Keratinocyte (primary cell): ENCODE results near the gene LINGO1. TPM values are rescaled to one million over a fixed set of nuclear protein-coding genes. Genes with fewer than 3 reads are reported as not detected.

Experiments used
- DNase-seq: peaks from one replicate; pipeline ENCODE4 v3.0.0-alpha.2; 2011; ENCODE audit warnings: low read depth, missing footprints, low spot score
- FAIRE-seq: peaks from 2 replicates; lab custom pipeline; 2011; peaks lifted over from hg19 to GRCh38; lab: Jason Lieb, UNC
- H2AFZ ChIP-seq: 2 replicates; pipeline ENCODE4 v1.6.0; 2012; ENCODE audit warnings: low read length, control low read depth, inconsistent platforms; ENCODE audit not compliant: control insufficient read depth
- H3K27ac ChIP-seq: 2 replicates; pipeline ENCODE4 v1.5.1; 2011; ENCODE audit warnings: low read length; ENCODE audit not compliant: control insufficient read depth, insufficient read depth
- H3K27me3 ChIP-seq: 3 replicates; pipeline ENCODE4 v1.6.0; 2011; ENCODE audit warnings: low read length; ENCODE audit not compliant: control insufficient read depth, insufficient read depth; ENCODE audit errors: extremely low read depth
- H3K36me3 ChIP-seq, 2 experiments: 2 replicates in 1 of 2; 3 replicates in 1 of 2; pipeline ENCODE4 v1.5.1; 2011; ENCODE audit warnings: low read length in 2 of 2, mild to moderate bottlenecking in 1 of 2; ENCODE audit not compliant: control insufficient read depth in 2 of 2, insufficient read depth in 2 of 2; ENCODE audit errors: extremely low read depth in 1 of 2
- H3K4me1 ChIP-seq: 3 replicates; pipeline ENCODE4 v1.5.1; 2011; ENCODE audit warnings: low read length; ENCODE audit not compliant: control insufficient read depth, insufficient read depth; ENCODE audit errors: extremely low read depth
- H3K4me2 ChIP-seq: 3 replicates; pipeline ENCODE4 v1.6.0; 2011; ENCODE audit warnings: low read depth, low read length; ENCODE audit not compliant: control insufficient read depth, insufficient read depth; ENCODE audit errors: extremely low read depth
- H3K4me3 ChIP-seq, 3 experiments: fragments of 200-600 bp in 1 of 3; sonication (generic) in 1 of 3; 2 replicates in 2 of 3; 3 replicates in 1 of 3; pipeline ENCODE4 v1.5.1; 2011 to 2016; ENCODE audit warnings: low read length in 3 of 3, mild to moderate bottlenecking in 3 of 3, control low read depth in 2 of 3, inconsistent platforms in 1 of 3, low read depth in 1 of 3, mixed read lengths in 1 of 3, mixed run types in 1 of 3, moderate library complexity in 1 of 3; ENCODE audit not compliant: control insufficient read depth in 2 of 3, insufficient read depth in 2 of 3; ENCODE audit errors: extremely low read depth in 1 of 3
- H3K79me2 ChIP-seq: 2 replicates; pipeline ENCODE4 v1.6.0; 2012; ENCODE audit warnings: low read length; ENCODE audit not compliant: control insufficient read depth, insufficient read depth
- H3K9ac ChIP-seq: 3 replicates; pipeline ENCODE4 v1.6.0; 2011; ENCODE audit warnings: low read length; ENCODE audit not compliant: control insufficient read depth, insufficient read depth; ENCODE audit errors: extremely low read depth
- H3K9me1 ChIP-seq: 3 replicates; pipeline ENCODE4 v1.6.0; 2011; ENCODE audit warnings: low read length; ENCODE audit not compliant: control insufficient read depth, insufficient read depth; ENCODE audit errors: extremely low read depth
- H3K9me3 ChIP-seq: 2 replicates; pipeline ENCODE4 v1.5.1; 2012; ENCODE audit warnings: low read depth, low read length; ENCODE audit not compliant: control insufficient read depth
- H4K20me1 ChIP-seq: 3 replicates; pipeline ENCODE4 v1.6.0; 2011; ENCODE audit warnings: low read length; ENCODE audit not compliant: control insufficient read depth, insufficient read depth; ENCODE audit errors: extremely low read depth
- CTCF ChIP-seq, 3 experiments: IDR thresholded peaks in 1 of 3; conservative IDR thresholded peaks in 1 of 3; optimal IDR thresholded peaks in 1 of 3; 2 replicates in 2 of 3; 3 replicates in 1 of 3; pipeline versions ENCODE3 to v1.5.1; 2011; ENCODE audit warnings: low read length in 3 of 3, mild to moderate bottlenecking in 3 of 3, moderate library complexity in 2 of 3, control low read depth in 1 of 3, inconsistent platforms in 1 of 3; ENCODE audit not compliant: insufficient read depth in 2 of 3; ENCODE audit errors: extremely low read depth in 1 of 3
- EZH2 ChIP-seq: IDR thresholded peaks from one replicate; pipeline ENCODE4 v1.6.1; 2012; ENCODE audit warnings: inconsistent platforms, mild to moderate bottlenecking, low read length, moderate library complexity
- dilution Hi-C: fragments of 300-500 bp; cut with MboI; formaldehyde crosslinking; loops from one replicate; pipeline ENCODE4 v1.7.0; 2020; ENCODE audit warnings: low sequenced_read_pairs; ENCODE audit not compliant: extremely low pct_ligation_motif_present
- polyA plus RNA-seq, 5 experiments: library from polyadenylated mRNA; depleted of rRNA in 3 of 5; stranded (reverse) in 3 of 5; stranded (forward) in 1 of 5; unstranded in 1 of 5; fragments of >200 nt; gene quantifications; 1 replicate in 1 of 5; 2 replicates in 3 of 5; 3 replicates in 1 of 5; pipeline versions ENCODE4 v1.2.1 to v1.2.3, GENCODE V29; 2011 to 2012; ENCODE audit warnings: missing spikeins in 2 of 5, low read depth in 1 of 5, low replicate concordance in 1 of 5

Gene LINGO1
- polyA plus RNA-seq, 1 donor (not counting 4 experiments of a cell fraction or from before 2014, with no cell fraction given): not detected

GRCh38 chr15:77596821-77597803, 35.6 kb downstream of the LINGO1 start:
- Histone ChIP-seq H3K4me3 (no peak overlapping the region), H3K27me3 (peaks cover 8% of the 10 kb centered on the region), H3K27ac (no peak overlapping the region), H4K20me1 (no peaks in the 10 kb centered on the region), H3K9me1 (no peaks in the 10 kb centered on the region), H3K36me3 (no peaks in the 10 kb centered on the region), H3K4me1 (no peaks in the 10 kb centered on the region), H3K79me2 (no peaks in the 10 kb centered on the region), H3K9me3 (no peaks in the 10 kb centered on the region), H3K9ac (no peak overlapping the region), H3K4me2 (no peak overlapping the region), H2AFZ (no peak overlapping the region)
- DNase-seq: no peak
- FAIRE-seq: no peak
- dilution Hi-C loops: no loop called here
- no peak for TF ChIP-seq CTCF (optimal IDR thresholded peaks at IDR 0.05 in 1 of 3, IDR thresholded peaks at IDR 0.05 in 1 of 3, conservative IDR thresholded peaks at IDR 0.05 in 1 of 3; ENCODE audit: extremely low read depth in 1 of 3, insufficient read depth in 2 of 3, low read length in 3 of 3)
- TF ChIP-seq EZH2: no peak

GRCh38 chr15:77595231-77595630, 37.5 kb downstream of the LINGO1 start:
- Histone ChIP-seq H3K27me3 (no peaks in the 10 kb centered on the region), H3K4me2 (no peak overlapping the region), H3K4me3 (no peak overlapping the region), H4K20me1 (no peaks in the 10 kb centered on the region), H3K9me1 (no peaks in the 10 kb centered on the region), H3K9ac (no peak overlapping the region), H3K79me2 (no peaks in the 10 kb centered on the region), H3K4me1 (no peaks in the 10 kb centered on the region), H2AFZ (no peak overlapping the region), H3K9me3 (no peaks in the 10 kb centered on the region), H3K36me3 (no peaks in the 10 kb centered on the region), H3K27ac (no peak overlapping the region)
- FAIRE-seq (no peak), DNase-seq (no peak)
- dilution Hi-C loops: no loop called here
- TF ChIP-seq CTCF (optimal IDR thresholded peaks at IDR 0.05 in 1 of 3, IDR thresholded peaks at IDR 0.05 in 1 of 3, conservative IDR thresholded peaks at IDR 0.05 in 1 of 3; ENCODE audit: extremely low read depth in 1 of 3, insufficient read depth in 2 of 3, low read length in 3 of 3): no peak
- TF ChIP-seq EZH2: no peak
